PC-3 (cell line): ENCODE measurements around the gene MAN1B1.

ENCODE experiments used
- CTCF ChIP-seq: fragments of 300-600 bp; sonication (generic); conservative IDR thresholded peaks from 2 replicates; pipeline ENCODE4 v1.5.1; 2017; ENCODE audit warnings: antibody characterized with exemption, low read depth, mild to moderate bottlenecking, low read length
- EZH2 ChIP-seq: fragments of 300-600 bp; sonication (generic); IDR thresholded peaks from one replicate; pipeline ENCODE4 v1.6.1; 2017; ENCODE audit warnings: antibody characterized with exemption, mild to moderate bottlenecking, low read length; ENCODE audit not compliant: unreplicated experiment

DNA sequence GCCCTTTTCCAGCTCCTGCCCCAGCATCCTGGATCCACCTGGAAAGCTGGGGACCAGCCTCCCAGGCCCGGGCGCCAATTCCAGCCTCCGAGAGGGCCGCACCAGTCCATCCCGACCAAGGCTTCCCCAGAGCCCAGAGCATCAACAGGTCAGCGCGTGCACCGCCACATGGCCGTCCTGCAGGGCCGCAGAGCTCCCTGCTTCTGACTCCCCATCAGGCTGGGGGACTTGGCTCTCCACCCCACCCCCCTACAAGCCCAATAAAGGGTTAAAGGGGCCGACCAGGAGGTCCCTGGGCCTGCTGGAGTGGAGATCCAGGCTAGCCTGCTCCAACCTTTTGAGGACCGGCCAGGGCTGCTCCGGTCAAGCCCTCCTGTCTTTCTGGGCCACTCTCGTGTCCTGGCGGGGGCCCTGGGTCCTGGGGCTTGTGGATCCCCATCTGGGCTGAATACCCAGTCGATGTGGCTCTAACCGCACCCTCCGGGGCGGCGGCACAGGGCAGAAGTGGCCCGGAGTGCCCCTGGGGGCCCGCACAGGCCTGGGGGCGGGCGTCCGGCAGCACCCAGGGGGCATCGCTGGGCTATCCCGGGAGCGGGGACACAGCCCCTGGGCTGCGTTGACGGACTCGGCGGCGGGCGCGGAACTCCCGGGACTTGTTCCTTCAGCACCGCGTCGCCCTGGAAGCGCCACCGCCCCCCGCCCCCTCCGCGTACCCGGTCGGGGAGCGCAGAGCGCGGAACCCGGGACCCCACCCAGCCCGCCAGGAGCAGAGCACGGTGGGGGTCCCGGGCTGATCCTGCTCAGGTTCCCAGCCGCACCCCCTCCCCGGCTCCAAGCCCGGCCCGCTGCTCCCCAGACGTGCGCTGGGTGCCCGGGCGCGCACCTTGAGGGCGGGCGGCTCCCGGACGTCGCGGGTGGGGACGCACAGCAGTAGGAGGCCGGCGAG, 33.5 kb upstream of the MAN1B1 start:
- no peak for TF ChIP-seq CTCF
- TF ChIP-seq EZH2: no peak
